HepG2 (cell line): ENCODE data around the gene GABBR2. TPM values are rescaled to one million over a fixed set of nuclear protein-coding genes. Genes with fewer than 3 reads are reported as not detected.

Source experiments
- ATAC-seq: fragments of 200-7000 bp; cut with Tn5 transposase; 3 replicates; pipeline ENCODE4 v1.9.1; 2020; ENCODE audit warnings: mild to moderate bottlenecking, moderate library complexity
- BruUV-seq: library from RNA; stranded (reverse); fragments of 400-500 nt; replicated peaks from 2 replicates; lab custom pipeline; 2021; lab: Mats Ljungman, UMichigan
- CTCF ChIA-PET: fragments of 300-600 bp; formaldehyde crosslinking; extraction: SDS; loops from one replicate; lab custom pipeline; 2021; ENCODE audit warnings: low total read pairs, inconsistent platforms, low intra/inter-chr PET ratio; lab: Yijun Ruan, JAX
- POLR2A ChIA-PET: fragments of 350-600 bp; sonication (Branson Sonifier 250); formaldehyde crosslinking; loops from one replicate; lab custom pipeline; 2020; ENCODE audit warnings: antibody characterized with exemption, inconsistent platforms; lab: Yijun Ruan, JAX
- DNase-seq: peaks from one replicate; pipeline ENCODE4 v3.0.0-alpha.2; 2015; ENCODE audit warnings: low spot score
- FAIRE-seq: peaks from 3 replicates; lab custom pipeline; 2011; peaks lifted over from hg19 to GRCh38; lab: Jason Lieb, UNC
- H2AFZ ChIP-seq: one replicate; pipeline ENCODE4 v1.6.1; 2011; ENCODE audit warnings: low read length, inconsistent platforms
- H3K27ac ChIP-seq: fragments of 300-600 bp; 3 replicates; pipeline ENCODE4 v1.8.0; 2011; ENCODE audit warnings: mixed run types, mild to moderate bottlenecking, mixed read lengths, low read length, inconsistent platforms; ENCODE audit not compliant: insufficient read depth; ENCODE audit errors: extremely low read length
- H3K27me3 ChIP-seq, 2 experiments: fragments of 200-600 bp in 1 of 2; 2 replicates in 1 of 2; 3 replicates in 1 of 2; pipeline versions ENCODE4 v1.6.0 to v1.8.0; 2011; ENCODE audit warnings: low read length in 2 of 2, mild to moderate bottlenecking in 2 of 2, moderate library complexity in 2 of 2, inconsistent platforms in 1 of 2; ENCODE audit not compliant: insufficient read depth in 2 of 2, control insufficient read depth in 1 of 2
- H3K36me3 ChIP-seq, 2 experiments: fragments of 200-600 bp in 1 of 2; replicated peaks in 1 of 2; 2 replicates in 1 of 2; 3 replicates in 1 of 2; pipeline versions ENCODE4 v1.5.1 to v1.8.0; 2011; ENCODE audit warnings: low read length in 2 of 2, inconsistent platforms in 1 of 2; ENCODE audit not compliant: insufficient read depth in 2 of 2, control insufficient read depth in 1 of 2
- H3K4me1 ChIP-seq: 2 replicates; pipeline ENCODE4 v1.5.1; 2012; ENCODE audit warnings: low read length, inconsistent platforms; ENCODE audit not compliant: insufficient read depth
- H3K4me2 ChIP-seq: 2 replicates; pipeline ENCODE4 v1.6.0; 2011; ENCODE audit warnings: low read depth, low read length, inconsistent platforms
- H3K4me3 ChIP-seq, 3 experiments: fragments of 200-600 bp in 1 of 3; sonication (generic), shearing (Covaris generic) in 1 of 3; replicated peaks in 1 of 3; 2 replicates each; pipeline ENCODE4 v1.5.1; 2011 to 2016; ENCODE audit warnings: low read length in 3 of 3, inconsistent platforms in 2 of 3, low read depth in 2 of 3, mild to moderate bottlenecking in 2 of 3, control low read depth in 1 of 3, mixed read lengths in 1 of 3; ENCODE audit not compliant: insufficient read depth in 1 of 3
- H3K79me2 ChIP-seq: one replicate; pipeline ENCODE4 v1.6.1; 2011; ENCODE audit warnings: low read length, inconsistent platforms; ENCODE audit not compliant: insufficient read depth
- H3K9ac ChIP-seq: 2 replicates; pipeline ENCODE4 v1.6.0; 2011; ENCODE audit warnings: mild to moderate bottlenecking, low read depth, low read length, inconsistent platforms; ENCODE audit not compliant: insufficient read depth
- H3K9me3 ChIP-seq: 2 replicates; pipeline ENCODE4 v1.5.1; 2012; ENCODE audit warnings: mild to moderate bottlenecking, low read length
- H4K20me1 ChIP-seq: 2 replicates; pipeline ENCODE4 v1.6.0; 2011; ENCODE audit warnings: inconsistent platforms, mild to moderate bottlenecking, low read length, moderate library complexity; ENCODE audit not compliant: insufficient read depth
- BHLHE40 ChIP-seq: IDR thresholded peaks from 2 replicates; pipeline ENCODE4 v1.6.1; 2011; ENCODE audit warnings: low read length, improper control_type of control experiment
- CEBPG ChIP-seq: IDR thresholded peaks from 2 replicates; pipeline ENCODE4 v1.6.1; 2016
- FOXO1 ChIP-seq: sonication (generic); formaldehyde crosslinking; IDR thresholded peaks from 2 replicates; pipeline ENCODE4 v1.4.0; 2020; ENCODE audit warnings: missing genetic modification reagents
- MAFF ChIP-seq: IDR thresholded peaks from 2 replicates; pipeline ENCODE4 v1.6.1; 2011; ENCODE audit warnings: low read depth, low read length, improper control_type of control experiment
- RBFOX2 ChIP-seq: fragments of 200-400 bp; formaldehyde crosslinking; IDR thresholded peaks from 2 replicates; pipeline ENCODE4 v1.6.1; 2017; ENCODE audit warnings: low read depth, mild to moderate bottlenecking, low read length
- SIN3A ChIP-seq: IDR thresholded peaks from 2 replicates; pipeline ENCODE4 v1.6.1; 2011; ENCODE audit warnings: low read depth, mild to moderate bottlenecking, control low read depth, low read length, borderline replicate concordance
- SRSF4 ChIP-seq: fragments of 200-400 bp; formaldehyde crosslinking; IDR thresholded peaks from one replicate; pipeline ENCODE4 v1.6.1; 2018; ENCODE audit warnings: mild to moderate bottlenecking, low read depth, low read length, moderate library complexity; ENCODE audit not compliant: poor library complexity, severe bottlenecking
- YY1 ChIP-seq: IDR thresholded peaks from 2 replicates; pipeline ENCODE4 v1.6.1; 2011; ENCODE audit warnings: low read length, low read depth, moderate library complexity, mild to moderate bottlenecking; ENCODE audit not compliant: insufficient read depth, insufficient replicate concordance
- ZBTB8A ChIP-seq: sonication (generic); formaldehyde crosslinking; IDR thresholded peaks from 2 replicates; pipeline ENCODE4 v1.4.0; 2020; ENCODE audit warnings: mild to moderate bottlenecking, low read depth, missing genetic modification reagents, borderline replicate concordance
- ZNF251 ChIP-seq: sonication (generic); formaldehyde crosslinking; IDR thresholded peaks from 2 replicates; pipeline ENCODE4 v1.9.0; 2021; ENCODE audit warnings: mild to moderate bottlenecking, missing genetic modification reagents
- ZNF503 ChIP-seq: sonication (generic); formaldehyde crosslinking; IDR thresholded peaks from 2 replicates; pipeline ENCODE4 v1.4.0; 2020; ENCODE audit warnings: missing genetic modification reagents
- ZNF512 ChIP-seq: sonication (generic); formaldehyde crosslinking; IDR thresholded peaks from 2 replicates; pipeline ENCODE4 v1.4.0; 2020; ENCODE audit warnings: mild to moderate bottlenecking, missing genetic modification reagents
- ZNF550 ChIP-seq: sonication (generic); formaldehyde crosslinking; IDR thresholded peaks from 2 replicates; pipeline ENCODE4 v1.4.0; 2020; ENCODE audit warnings: mild to moderate bottlenecking, missing genetic modification reagents, borderline replicate concordance
- ZSCAN9 ChIP-seq: IDR thresholded peaks from 2 replicates; pipeline ENCODE4 v1.6.1; 2016; ENCODE audit warnings: borderline replicate concordance
- WGBS: methylation state at CpG from one replicate; pipeline ENCODE4 v1.1.6; 2017; ENCODE audit warnings: low lambda C conversion rate; 5-methylcytosine and 5-hydroxymethylcytosine counted together
- in situ Hi-C: cut with HindIII; loops from 2 replicates; pipeline ENCODE4 v1.10.0; 2017; ENCODE audit warnings: low pct_unique_long_range_greater_than_20kb; ENCODE audit not compliant: extremely low pct_ligation_motif_present
- intact Hi-C: fragments of 100-400 bp; cut with micrococcal nuclease; formaldehyde crosslinking; loops from one replicate; pipeline ENCODE4 v1.10.0; 2022; ENCODE audit not compliant: unreplicated experiment
- polyA plus RNA-seq, 8 experiments: library from polyadenylated mRNA; depleted of rRNA in 3 of 8; stranded (reverse) in 7 of 8; unstranded in 1 of 8; fragments of >200 nt; fragmentation: Illumina TruSeq in 4 of 8; extraction: Trizol in 4 of 8; gene quantifications; 2 replicates each; pipeline versions ENCODE4 v1.2.1 to v1.2.3, GENCODE V29; 2011 to 2016; ENCODE audit warnings: low read depth in 4 of 8, missing spikeins in 1 of 8, mixed read lengths in 1 of 8; ENCODE audit not compliant: insufficient read depth in 1 of 8
- total RNA-seq, 5 experiments: library from RNA; depleted of rRNA; stranded (reverse); fragments of >200 nt; fragmentation: Illumina TruSeq; extraction: Trizol; gene quantifications; 2 replicates each; pipeline ENCODE4 v1.2.3, GENCODE V29; 2016; ENCODE audit warnings: low read depth in 1 of 5
- TF ChIP-seq, protein P1 (sequence below): sonication (generic); formaldehyde crosslinking; IDR thresholded peaks from 2 replicates; pipeline ENCODE4 v1.4.0; 2020; ENCODE audit warnings: mild to moderate bottlenecking, missing genetic modification reagents, borderline replicate concordance

Gene GABBR2
- total and polyA plus RNA-seq, 2 of the 13 experiments (the other 11 are each of a cell fraction or from before 2014, with no cell fraction given) = 0.02 TPM; not detected in 1

DNA sequence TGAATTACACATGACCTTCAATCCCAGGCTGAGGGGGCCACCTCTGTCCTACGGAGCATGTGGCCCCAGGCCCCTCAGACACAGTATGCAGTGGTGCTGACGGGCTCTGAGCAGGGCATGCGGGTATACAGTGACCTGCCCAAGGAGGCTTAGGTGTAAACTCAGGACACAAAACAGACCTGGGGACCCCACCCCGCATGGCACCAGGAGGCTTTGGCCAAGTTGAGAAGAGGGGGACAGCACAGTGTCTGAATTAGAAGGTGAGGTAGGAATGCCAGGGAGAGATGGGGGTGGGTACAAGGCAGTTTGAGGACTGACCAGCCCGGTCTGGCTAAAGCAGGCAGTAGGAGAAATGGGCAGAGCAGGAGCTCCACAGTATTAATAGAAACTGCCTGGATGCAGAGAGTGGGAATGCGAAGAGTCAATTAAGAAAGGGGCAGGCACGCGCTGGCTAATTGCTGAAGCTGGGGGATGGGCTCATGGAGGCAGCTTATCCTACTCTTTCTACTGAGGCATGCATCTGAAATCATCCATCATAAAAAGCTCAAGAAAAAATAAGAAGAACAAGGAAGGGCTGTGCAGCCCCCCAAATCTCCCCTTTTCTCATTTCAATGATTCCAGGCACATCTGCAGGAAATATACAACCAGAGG, 109.0 kb downstream of the GABBR2 start (continued):
- TF ChIP-seq CEBPG (CRISPR knock-in tag) (no peak), ZNF251 (CRISPR knock-in tag) (no peak), ZNF503 (CRISPR knock-in tag) (no peak), RBFOX2 (no peak), SRSF4 (no peak), BHLHE40 (no peak)
- TF ChIP-seq, all 625 proteins: peak for 0

- in situ Hi-C loops (no loop called here), intact Hi-C loops (no loop called here)
- Histone ChIP-seq H3K4me3 (no peak overlapping the region), H3K27me3 (0 out of 5 replicates have a peak, but pooled peaks cover 0 to 8% of the 10 kb centered on the region in 2 experiments), H3K36me3 (no peaks in the 10 kb centered on the region), H3K4me2 (no peak overlapping the region), H2AFZ (no peak overlapping the region), H3K27ac (no peak overlapping the region), H3K4me1 (peaks cover 8% of the 10 kb centered on the region; the same call in 1 of the 2 replicates), H4K20me1 (no peaks in the 10 kb centered on the region), H3K79me2 (no peaks in the 10 kb centered on the region), H3K9me3 (no peaks in the 10 kb centered on the region), H3K9ac (no peak overlapping the region)
- TF ChIP-seq ZSCAN9 (CRISPR knock-in tag) (no peak), YY1 (no peak), FOXO1 (CRISPR knock-in tag) (no peak), ZBTB8A (CRISPR knock-in tag) (no peak), ZNF512 (no peak), MAFF (no peak), SIN3A (no peak), ZNF550 (CRISPR knock-in tag) (no peak)
- TF ChIP-seq, protein P1, sequence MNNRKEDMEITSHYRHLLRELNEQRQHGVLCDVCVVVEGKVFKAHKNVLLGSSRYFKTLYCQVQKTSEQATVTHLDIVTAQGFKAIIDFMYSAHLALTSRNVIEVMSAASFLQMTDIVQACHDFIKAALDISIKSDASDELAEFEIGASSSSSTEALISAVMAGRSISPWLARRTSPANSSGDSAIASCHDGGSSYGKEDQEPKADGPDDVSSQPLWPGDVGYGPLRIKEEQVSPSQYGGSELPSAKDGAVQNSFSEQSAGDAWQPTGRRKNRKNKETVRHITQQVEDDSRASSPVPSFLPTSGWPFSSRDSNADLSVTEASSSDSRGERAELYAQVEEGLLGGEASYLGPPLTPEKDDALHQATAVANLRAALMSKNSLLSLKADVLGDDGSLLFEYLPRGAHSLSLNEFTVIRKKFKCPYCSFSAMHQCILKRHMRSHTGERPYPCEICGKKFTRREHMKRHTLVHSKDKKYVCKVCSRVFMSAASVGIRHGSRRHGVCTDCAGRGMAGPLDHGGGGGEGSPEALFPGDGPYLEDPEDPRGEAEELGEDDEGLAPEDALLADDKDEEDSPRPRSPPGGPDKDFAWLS = no peak
- no peak for FAIRE-seq
- WGBS = 0% methylated on average over 1 of the region's 2 CpGs
- ATAC-seq = no peak
- no TSS peak for BruUV-seq
- POLR2A ChIA-PET = no interaction called here
- DNase-seq = no peak
- CTCF ChIA-PET = no interaction called here
Measured at GRCh38 chr9:98598861-98599260, 109.9 kb downstream of the GABBR2 start.
